Heart right ventricle (tissue), 16 donors: ENCODE results near the gene PIK3C3. TPM values are rescaled to one million over a fixed set of nuclear protein-coding genes. Genes with fewer than 3 reads are reported as not detected.

ENCODE experiments used
- ATAC-seq, 8 donors: fragments of 200-7000 bp; cut with Tn5 transposase; one replicate each; pipeline ENCODE4 v1.9.1; 2020; ENCODE audit warnings: mild to moderate bottlenecking in 8 of 8, moderate library complexity in 8 of 8, moderate number of reproducible peaks in 1 of 8
- DNase-seq, 2 donors: peaks; one replicate each; pipeline ENCODE4 v3.0.0-alpha.2; 2020
- H3K27ac ChIP-seq, 10 donors: fragments of 200-600 bp; sonication (generic) in 2 of 10; one replicate each; pipeline versions ENCODE4 v1.5.0 to v1.8.0; 2020 to 2022; ENCODE audit warnings: mild to moderate bottlenecking in 3 of 10
- H3K27me3 ChIP-seq, 7 donors: fragments of 200-600 bp; one replicate each; pipeline ENCODE4 v1.8.0; 2021 to 2022; ENCODE audit warnings: mild to moderate bottlenecking in 2 of 7
- H3K36me3 ChIP-seq, 9 donors: fragments of 200-600 bp; sonication (generic) in 1 of 9; one replicate each; pipeline versions ENCODE4 v1.5.0 to v1.8.0; 2020 to 2022; ENCODE audit warnings: mild to moderate bottlenecking in 2 of 9
- H3K4me1 ChIP-seq, 9 donors: fragments of 200-600 bp; sonication (generic) in 1 of 9; one replicate each; pipeline versions ENCODE4 v1.5.0 to v1.8.0; 2020 to 2022; ENCODE audit warnings: mild to moderate bottlenecking in 4 of 9
- H3K4me3 ChIP-seq, 10 donors: fragments of 200-600 bp; sonication (generic) in 2 of 10; one replicate each; pipeline versions ENCODE4 v1.5.0 to v1.8.0; 2020 to 2022; ENCODE audit warnings: mild to moderate bottlenecking in 7 of 10, moderate library complexity in 2 of 10
- H3K9me3 ChIP-seq, 11 donors: fragments of 200-600 bp in 10 of 11; sonication (generic) in 2 of 11; one replicate each; pipeline versions ENCODE4 v1.5.0 to v1.8.0; 2013 to 2022; ENCODE audit warnings: mild to moderate bottlenecking in 2 of 11, control low read depth in 1 of 11, moderate library complexity in 1 of 11
- CTCF ChIP-seq, 9 donors: fragments of 200-600 bp; sonication (generic) in 2 of 9; IDR thresholded peaks; one replicate each; pipeline versions ENCODE4 v1.5.0 to v1.8.0; 2021 to 2022; ENCODE audit warnings: antibody characterized with exemption in 9 of 9, mild to moderate bottlenecking in 5 of 9, moderate library complexity in 1 of 9
- WGBS, 2 donors: extraction: QIAGEN DNeasy Blood & Tissue Kit; methylation state at CpG; one replicate each; pipeline ENCODE4 v1.1.7; 2013; ENCODE audit warnings: inconsistent platforms in 1 of 2; 5-methylcytosine and 5-hydroxymethylcytosine counted together
- intact Hi-C, 10 donors: fragments of 100-400 bp; cut with DNase I; formaldehyde crosslinking; loops; one replicate each; pipeline versions ENCODE4 v1.11.1 to v1.14.2; 2022
- polyA plus RNA-seq, 2 donors: library from polyadenylated mRNA; stranded (reverse); fragments of 200-250 nt; gene quantifications; one replicate each; pipeline ENCODE4 v1.2.3, GENCODE V29; 2013
- total RNA-seq, 10 donors: library from RNA; stranded (reverse); fragmentation: NEBNext Ultra II Directional in 3 of 10; extraction: Animal tissue kit (Norgen Biotek cat#: 25700) in 3 of 10; gene quantifications; one replicate each; pipeline versions ENCODE4 v1.2.1 to v1.2.4, GENCODE V29; 2021 to 2023
- donor health status: Arrhythmogenic right ventricular cardiomyopathy.
- donor health status: ischemic (EF 13 %, LVEDD 7.1; RV severe dilation, severe dysfunction).
- donor health status: healthy with polysubstance abuse.
- donor health status: DM: no; HTN: yes; CAD: no.
- donor health status: DM: no; HTN: no; CAD: no.
- donor health status: ischemic (EF 25% LVEDD 6.9; RV normal size, moderate dysfunction).
- donor health status: ischemic (EF 25% LVEDD 5.7; RV mildly dilated, moderate dysfunction).
- donor health status: healthy.
- donor health status: DM: yes; HTN: yes; CAD: no.
- donor health status: Ischemic cardiomyopathy.
- donor health status: ischemic (EF 35%, LVEDD 5.7; RV mildly dilated, moderate dysfunction).
- donor health status: nonischemic (EF 11% LVEDD 7.7; RV severe dilation, severe dysfunction).
- donor health status: DM: yes; HTN: yes; CAD: no.
- donor health status: PGD.
- donor health status: ischemic (EF 29% LVEDD 5.4; RV normal size, mild dysfunction).
- donor health status: nonischemic (EF 23%, LVEDD 6.1; RV moderate dilation, normal function).

The PIK3C3 gene
- total and polyA plus RNA-seq, 12 donors: 20.8 to 41.4 (median 30.9) TPM

GRCh38 chr18:41977233-41977632, 22.2 kb downstream of the PIK3C3 start:
- ATAC-seq (no peak), DNase-seq (no peak)
- Histone ChIP-seq H3K4me1 (peaks cover 0 to 5% (median 0%) of the 10 kb centered on the region in 9 donors), H3K36me3 (peaks cover 0 to 37% (median 0%) of the 10 kb centered on the region in 9 donors), H3K4me3 (no peak overlapping the region), H3K27ac (no peak overlapping the region), H3K9me3 (no peaks in the 10 kb centered on the region), H3K27me3 (no peaks in the 10 kb centered on the region)
- intact Hi-C loops: no loop called here
- TF ChIP-seq CTCF (IDR thresholded peaks at IDR 0.05): no peak
- 86 to 88% methylated on average over 6 of the region's 6 CpGs for WGBS, 2 donors

- DNase-seq: no peak
- H3K36me3 ChIP-seq: peaks cover 0 to 38% (median 0%) of the 10 kb centered on the region in 9 donors
- intact Hi-C loops: no loop called here
Observed at GRCh38 chr18:41982942-41983660, 28.1 kb downstream of the PIK3C3 start.

DNA sequence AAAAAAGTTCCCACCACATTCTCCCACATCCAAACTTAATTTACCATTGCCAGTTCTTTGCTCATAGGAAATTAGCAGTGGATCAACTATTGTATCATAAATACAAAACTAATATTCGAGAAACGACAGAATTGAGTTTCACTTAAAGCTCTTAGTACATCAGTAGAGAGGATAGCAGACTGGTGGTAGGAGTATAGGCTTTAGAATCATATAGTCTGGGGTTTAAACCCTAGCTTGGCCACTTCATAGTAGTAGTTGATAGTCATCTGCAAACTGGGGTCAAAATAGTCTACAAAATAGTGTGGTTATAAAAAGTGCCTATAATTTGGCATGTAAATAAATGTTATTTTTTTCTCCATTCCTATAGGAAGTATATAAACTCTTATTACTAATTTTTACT, 30.9 kb downstream of the PIK3C3 start:
- Histone ChIP-seq H3K36me3 (peaks cover 0 to 66% (median 2%) of the 10 kb centered on the region in 9 donors), H3K27me3 (no peaks in the 10 kb centered on the region), H3K9me3 (no peaks in the 10 kb centered on the region), H3K4me1 (peaks cover 0 to 6% (median 0%) of the 10 kb centered on the region in 9 donors), H3K4me3 (no peak overlapping the region), H3K27ac (no peak overlapping the region)
- TF ChIP-seq CTCF (IDR thresholded peaks at IDR 0.05): no peak
- intact Hi-C loops: no loop called here
- WGBS, 2 donors: 97% methylated on average over 2 of the region's 2 CpGs
- no peak for DNase-seq
- ATAC-seq: no peak

More at GRCh38 chr18:41982942-41983660, 28.1 kb downstream of the PIK3C3 start:
- no peak overlapping the region for H3K4me3 ChIP-seq
- ATAC-seq: no peak
- H3K9me3 ChIP-seq: no peaks in the 10 kb centered on the region
- WGBS, 2 donors: 86 to 95% methylated on average over 2 of the region's 2 CpGs
- H3K4me1 ChIP-seq: peaks cover 0 to 6% (median 0%) of the 10 kb centered on the region in 9 donors
- H3K27ac ChIP-seq: no peak overlapping the region
- no peak for TF ChIP-seq CTCF (IDR thresholded peaks at IDR 0.05)
- H3K27me3 ChIP-seq: no peaks in the 10 kb centered on the region

GRCh38 chr18:41989508-41989907, 34.5 kb downstream of the PIK3C3 start:
- H3K9me3 ChIP-seq: no peaks in the 10 kb centered on the region
- ATAC-seq: no peak
- no peak overlapping the region for H3K4me3 ChIP-seq
- intact Hi-C loops: no loop called here
- H3K4me1 ChIP-seq: no peaks in the 10 kb centered on the region
- no peaks in the 10 kb centered on the region for H3K27me3 ChIP-seq
- H3K27ac ChIP-seq: no peak overlapping the region
- 95% methylated on average over 5 of the region's 5 CpGs for WGBS, 2 donors
- no peak for TF ChIP-seq CTCF (IDR thresholded peaks at IDR 0.05)
- DNase-seq: no peak
- peaks cover 0 to 97% (median 8%) of the 10 kb centered on the region in 9 donors for H3K36me3 ChIP-seq
